ENCODE data around the gene TMEM139.

- no peak for TF ChIP-seq CTCF (IDR thresholded peaks at IDR 0.05; ENCODE audit: poor library complexity)
- TF ChIP-seq EZH2 (IDR thresholded peaks at IDR 0.05; ENCODE audit: borderline replicate concordance), result no peak
- TF ChIP-seq EZH2phosphoT487 (IDR thresholded peaks at IDR 0.05; ENCODE audit: low read depth, severe bottlenecking, unreplicated experiment), result no peak
Measured at GRCh38 chr7:143300959-143301935, 16.5 kb downstream of the TMEM139 start.
